GM18507 (cell line): ENCODE results near the gene P2RX6.
"Not testable (repeated sequence)": the region's sequence is repeated elsewhere in the genome, so short reads cannot be mapped to it uniquely, and the experiment has no call there.

Experiments used
- DNase-seq: peaks from one replicate; pipeline ENCODE4 v3.0.0; 2011; ENCODE audit warnings: low read depth; ENCODE audit not compliant: insufficient read length; ENCODE audit errors: extremely low spot score
- FAIRE-seq: peaks from 2 replicates; lab custom pipeline; 2011; peaks lifted over from hg19 to GRCh38; lab: Jason Lieb, UNC

The P2RX6 gene

DNA sequence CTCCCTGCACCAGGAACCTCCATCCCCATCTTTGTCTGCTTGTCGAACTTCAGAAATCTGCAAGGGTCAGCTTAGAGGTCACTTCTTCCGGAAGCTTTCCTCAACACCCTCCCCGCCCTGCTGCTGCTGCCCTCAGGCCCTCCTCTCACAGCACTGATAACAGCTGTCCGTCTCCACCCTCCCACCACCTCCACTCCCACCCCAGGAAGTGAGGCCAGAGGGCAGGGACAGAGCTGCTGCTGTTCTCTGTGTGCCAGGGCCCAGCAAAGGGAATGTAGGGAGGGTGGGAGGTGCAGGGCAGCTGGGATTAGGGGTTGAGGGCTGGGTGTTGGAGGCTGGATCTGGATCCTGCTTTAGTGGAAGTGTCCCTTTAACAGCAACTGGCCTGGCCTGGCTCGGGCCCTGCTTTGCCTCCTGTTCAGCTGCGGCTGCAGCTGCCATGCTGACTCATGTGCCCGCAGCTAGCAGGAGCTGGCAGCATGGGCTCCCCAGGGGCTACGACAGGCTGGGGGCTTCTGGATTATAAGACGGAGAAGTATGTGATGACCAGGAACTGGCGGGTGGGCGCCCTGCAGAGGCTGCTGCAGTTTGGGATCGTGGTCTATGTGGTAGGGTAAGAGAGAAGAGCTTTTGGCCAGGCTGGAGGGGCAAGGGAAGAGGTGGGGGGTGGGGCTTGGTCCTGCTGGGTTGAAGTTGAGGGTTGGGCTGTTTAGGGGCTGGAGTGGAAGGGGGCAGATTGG is at the start of gene P2RX6:
Gene P2RX6 (plus strand): TSS at position 440 of the 740 bp plus-strand sequence. CDS start 10 bp downstream, at position 450.
- FAIRE-seq (no peak), DNase-seq (no peak)

DNA sequence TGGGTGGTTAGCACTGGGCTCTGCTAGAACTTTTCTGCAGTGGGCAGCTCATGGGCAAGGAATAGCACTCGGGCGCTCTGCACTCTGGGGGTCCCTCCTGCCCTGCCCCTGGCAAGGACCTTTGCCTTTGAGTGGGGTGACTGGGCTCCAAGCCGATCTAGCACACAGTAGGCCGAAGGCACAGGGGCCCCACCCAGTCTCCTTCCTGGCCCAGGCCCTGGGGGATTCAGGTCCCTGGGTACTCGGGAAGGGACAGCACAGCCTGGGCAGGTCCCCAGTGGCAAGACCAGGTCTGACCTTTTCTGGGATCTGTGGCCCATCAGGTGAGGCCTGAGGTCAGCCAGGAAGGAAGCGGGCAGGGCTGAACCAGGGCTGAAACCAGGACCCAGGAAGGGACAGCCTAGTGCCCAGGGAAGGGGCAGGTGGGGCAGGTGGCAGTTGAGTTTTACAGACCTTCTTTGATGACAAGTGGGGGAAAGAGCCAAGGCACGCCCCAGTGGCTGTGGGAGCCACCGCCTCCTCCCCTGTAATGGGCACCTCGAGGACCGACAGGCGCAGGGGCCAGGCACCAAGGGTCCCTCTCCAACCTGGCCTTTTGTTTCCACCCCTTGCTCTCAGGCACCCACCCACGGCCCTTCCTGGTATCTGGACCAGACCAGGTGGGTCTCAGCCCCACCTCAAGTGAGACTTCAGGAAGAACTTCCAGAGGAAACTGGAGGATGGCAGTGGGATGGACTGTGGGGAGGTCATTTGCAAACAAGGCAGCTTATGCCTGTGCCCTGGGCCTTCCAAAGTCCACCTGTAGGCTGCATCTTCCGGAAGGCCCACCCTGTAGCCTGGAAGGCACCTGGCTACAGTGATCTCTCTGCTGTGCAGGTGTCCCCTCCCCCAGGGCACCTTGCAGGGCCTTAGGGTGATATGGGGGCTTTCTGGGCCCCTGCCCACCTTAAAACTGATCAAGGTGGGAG is 48.8 kb upstream of the P2RX6 start:
- FAIRE-seq = no peak

DNA sequence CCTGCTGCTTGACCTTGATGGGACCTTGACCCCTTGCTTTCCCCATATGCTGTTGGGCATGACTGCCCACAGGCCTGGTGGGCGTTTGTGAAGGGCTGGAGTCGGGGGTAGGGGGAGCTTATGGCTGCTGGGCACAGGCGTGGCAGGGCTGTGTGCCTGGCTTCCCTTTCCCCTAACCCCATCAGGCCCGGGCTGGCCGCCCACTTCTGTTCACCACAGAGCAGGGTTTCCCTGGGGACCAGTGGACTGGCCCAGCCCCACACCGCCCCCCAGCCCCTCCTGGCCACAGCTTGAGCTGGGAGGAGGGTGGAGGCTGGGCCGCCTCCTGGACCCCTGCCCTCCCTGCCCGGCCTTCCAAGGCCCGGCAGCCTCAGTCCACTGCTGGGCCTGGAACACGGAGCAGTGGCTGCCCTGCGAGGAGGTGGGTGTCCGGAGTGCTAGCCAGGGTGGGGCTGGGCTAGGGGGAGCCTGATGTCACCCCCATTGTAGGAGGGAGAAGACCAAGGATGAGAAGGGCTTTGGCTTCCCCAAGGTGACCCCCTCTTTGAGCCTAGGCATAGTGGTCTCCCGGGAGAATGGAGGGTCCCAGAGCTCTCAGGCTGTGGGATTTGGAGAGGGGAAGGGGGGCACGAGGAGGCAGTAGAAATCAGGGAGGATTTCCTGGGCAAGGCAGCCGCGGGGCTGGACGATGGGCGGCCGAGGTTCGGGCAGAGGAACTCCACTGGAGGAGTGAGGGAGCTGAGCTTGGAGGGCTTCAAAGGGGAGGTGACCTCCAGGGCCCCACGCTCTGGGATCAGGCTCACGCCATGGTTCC is 47.9 kb upstream of the P2RX6 start, which contains the start of gene AIFM3:
Gene AIFM3 (plus strand): TSS at position 373 of the 814 bp plus-strand sequence. CDS start 690 bp downstream, outside the sequence.
- FAIRE-seq (no peak), DNase-seq (no peak)

More for the DNA sequence above, 48.8 kb upstream of the P2RX6 start:
- no peak for DNase-seq

DNA sequence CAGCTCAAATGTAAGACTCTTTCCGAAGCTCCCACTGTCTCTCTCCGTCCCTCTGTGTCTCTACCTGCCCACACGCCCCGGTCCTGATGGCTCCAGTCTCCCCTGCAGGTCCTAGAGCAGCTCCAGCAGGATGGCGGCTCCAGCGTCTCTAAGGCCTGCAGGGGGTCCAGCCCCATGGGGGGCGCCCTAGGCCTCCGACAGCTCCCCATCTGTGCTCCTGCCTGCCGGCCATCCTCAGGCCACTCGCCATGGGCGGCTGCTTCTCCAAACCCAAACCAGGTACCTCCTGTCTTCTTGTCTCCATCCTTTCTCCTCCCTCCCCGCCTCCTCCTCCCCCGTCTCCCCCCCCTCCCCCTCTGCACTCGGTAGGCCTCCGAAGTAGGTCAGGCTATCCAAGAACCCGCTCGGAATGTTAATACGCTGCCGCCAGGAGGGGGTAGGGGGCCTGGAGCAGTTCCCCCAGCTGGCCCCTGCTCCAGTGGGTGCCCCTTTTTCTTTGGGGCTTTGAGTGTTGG is 47.2 kb upstream of the P2RX6 start:
- FAIRE-seq (no peak), DNase-seq (no peak)

DNA sequence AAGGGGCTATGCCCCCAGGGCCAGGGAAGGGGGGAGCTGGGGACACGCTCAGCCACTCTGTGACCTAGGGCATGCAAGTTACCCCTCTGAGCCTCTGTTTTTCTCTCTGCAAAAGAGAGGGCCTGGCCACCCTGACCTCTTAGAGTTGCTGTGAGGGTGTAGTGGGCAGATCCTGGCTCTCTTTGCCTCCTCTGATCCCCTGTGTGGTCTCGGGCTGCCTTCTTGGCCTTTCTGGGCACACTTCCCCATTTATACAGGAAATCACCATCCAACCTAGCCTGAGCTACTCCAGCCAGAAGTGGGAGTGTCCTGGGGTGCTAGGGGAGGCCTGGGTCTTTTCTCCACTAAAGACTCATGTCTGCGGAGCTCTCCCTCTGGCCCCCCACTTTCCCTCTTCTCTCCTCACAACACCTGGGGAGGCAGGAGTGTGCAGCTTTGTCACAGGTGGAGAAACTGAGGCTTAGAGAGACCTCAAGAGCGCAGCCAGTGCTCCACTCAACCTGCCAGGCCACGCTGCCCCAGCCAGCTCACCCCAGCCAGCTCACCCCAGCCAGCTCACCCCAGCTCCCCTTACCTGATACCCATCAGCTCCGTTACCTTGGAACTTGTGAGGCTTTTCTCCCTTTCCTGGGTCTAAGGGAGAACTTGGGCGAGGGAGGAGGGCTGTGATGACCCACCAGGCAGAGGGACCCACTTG is 46.5 kb upstream of the P2RX6 start:
- FAIRE-seq (no peak), DNase-seq (no peak)

DNA sequence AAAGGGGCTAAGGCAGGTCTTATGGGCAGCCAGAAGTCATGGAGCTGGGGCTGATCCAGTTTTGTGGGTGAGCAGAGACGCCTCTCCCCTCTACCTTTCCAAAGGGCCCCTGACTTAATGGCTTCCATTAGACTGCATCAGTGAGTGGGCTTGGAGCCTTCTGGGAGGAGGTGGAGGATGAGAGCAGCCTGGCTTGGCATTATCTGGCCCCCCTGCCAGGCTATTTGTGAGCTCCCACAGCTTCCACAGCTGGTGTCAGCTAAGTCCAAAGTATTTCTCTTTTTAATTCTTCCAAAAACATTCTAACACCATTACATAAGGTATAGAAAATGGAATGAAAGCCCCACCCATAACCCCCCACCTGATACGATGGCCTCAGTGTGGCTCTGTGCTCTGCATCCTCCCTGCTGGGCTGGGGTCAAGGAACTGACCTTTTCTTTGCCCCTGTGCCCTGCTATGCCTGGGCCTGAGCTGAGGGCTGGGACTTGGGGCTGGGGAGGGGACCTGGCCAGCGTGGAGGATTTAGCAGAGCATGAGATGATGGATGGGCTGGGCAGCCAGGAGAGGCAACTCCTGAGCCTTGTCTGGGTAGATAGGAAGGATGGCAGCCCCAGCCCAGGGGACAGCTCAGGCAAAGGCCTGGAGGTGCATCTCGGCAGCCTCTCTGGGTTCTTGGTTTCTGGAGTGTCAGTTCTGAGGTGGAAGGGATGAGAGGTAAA is 43.9 kb upstream of the P2RX6 start:
- no peak for FAIRE-seq

DNA sequence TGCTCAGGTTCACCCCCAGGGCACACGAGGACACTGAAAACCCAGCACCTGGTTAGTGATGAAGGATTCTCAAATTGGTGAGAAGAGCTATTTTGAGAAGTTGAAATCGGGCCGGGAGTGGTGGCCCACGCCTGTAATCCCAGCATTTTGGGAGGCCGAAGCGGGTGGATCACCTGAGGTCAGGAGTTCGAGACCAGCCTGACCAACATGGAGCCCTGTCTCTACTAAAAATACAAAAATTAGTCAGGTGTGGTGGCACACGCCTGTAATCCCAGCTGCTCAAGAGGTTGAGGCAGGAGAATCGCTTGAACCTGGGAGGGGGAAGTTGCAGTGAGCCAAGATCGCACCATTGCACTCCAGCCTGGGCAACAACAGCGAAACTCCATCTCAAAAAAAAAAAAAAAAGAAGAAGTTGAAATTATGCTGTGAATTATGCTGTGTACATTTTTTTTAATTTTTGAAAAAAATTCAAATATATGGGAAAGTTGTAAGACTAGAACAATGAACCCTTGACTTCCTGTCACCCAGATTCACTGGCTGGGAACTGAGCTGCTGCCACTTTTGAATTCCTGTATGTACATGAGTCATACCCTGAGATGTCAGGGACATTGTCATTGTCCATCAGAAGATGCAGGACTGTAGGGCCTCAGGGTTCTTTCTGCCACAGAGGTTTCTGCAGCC is 42.8 kb upstream of the P2RX6 start:
- not testable (repeated sequence) for FAIRE-seq, DNase-seq

More for the DNA sequence above, 43.9 kb upstream of the P2RX6 start:
- DNase-seq = no peak

DNA sequence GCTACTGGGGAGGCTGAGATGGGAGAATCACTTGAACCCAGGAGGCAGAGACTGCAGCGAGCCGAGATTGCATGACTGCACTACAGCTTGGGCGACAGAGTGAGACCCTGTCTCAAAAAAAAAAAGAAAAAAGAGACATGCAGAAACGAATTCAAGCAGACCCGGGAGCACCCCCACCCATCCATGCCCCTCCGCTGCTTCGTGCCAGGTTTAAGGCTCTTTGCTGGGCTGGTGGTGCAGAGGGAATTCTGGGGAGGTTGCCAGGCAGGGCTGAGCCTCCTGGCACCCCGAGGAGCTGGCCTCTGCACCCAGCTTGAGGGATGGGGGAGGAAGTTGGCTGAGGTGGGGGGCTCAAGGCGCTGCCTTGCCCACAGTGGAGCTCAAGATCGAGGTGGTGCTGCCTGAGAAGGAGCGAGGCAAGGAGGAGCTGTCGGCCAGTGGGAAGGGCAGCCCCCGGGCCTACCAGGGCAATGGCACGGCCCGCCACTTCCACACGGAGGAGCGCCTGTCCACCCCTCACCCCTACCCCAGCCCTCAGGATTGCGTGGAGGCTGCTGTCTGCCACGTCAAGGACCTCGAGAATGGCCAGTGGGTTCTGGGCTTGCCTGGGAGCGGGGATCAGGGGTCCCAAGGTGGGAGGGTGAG is 41.9 kb upstream of the P2RX6 start:
- DNase-seq = no peak
- FAIRE-seq = no peak

DNA sequence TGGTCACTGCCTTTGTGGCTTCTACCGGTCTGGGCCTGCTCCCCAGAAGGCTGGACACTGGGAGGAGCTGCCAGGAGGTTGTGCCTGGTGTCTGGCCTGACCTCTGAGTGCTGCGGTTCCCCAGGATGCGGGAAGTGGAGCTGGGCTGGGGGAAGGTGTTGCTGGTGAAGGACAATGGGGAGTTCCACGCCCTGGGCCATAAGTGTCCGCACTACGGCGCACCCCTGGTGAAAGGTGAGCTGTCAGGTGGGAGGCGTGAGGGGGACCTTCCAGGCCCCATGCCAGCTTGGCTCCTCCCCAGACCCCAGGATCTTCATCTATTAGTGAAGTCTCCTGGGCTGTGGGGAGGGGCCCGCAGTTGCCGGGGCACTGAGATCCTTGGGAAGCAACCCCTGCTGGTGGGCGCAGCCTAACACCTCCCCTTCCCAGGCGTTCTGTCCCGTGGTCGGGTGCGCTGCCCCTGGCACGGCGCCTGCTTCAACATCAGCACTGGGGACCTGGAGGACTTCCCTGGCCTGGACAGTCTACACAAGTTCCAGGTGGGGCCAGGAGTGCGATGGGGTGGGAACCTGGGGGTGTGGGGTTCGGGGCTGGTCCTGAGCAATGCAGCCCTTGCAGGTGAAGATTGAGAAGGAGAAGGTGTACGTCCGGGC is 41.2 kb upstream of the P2RX6 start:
- FAIRE-seq (no peak), DNase-seq (no peak)

DNA sequence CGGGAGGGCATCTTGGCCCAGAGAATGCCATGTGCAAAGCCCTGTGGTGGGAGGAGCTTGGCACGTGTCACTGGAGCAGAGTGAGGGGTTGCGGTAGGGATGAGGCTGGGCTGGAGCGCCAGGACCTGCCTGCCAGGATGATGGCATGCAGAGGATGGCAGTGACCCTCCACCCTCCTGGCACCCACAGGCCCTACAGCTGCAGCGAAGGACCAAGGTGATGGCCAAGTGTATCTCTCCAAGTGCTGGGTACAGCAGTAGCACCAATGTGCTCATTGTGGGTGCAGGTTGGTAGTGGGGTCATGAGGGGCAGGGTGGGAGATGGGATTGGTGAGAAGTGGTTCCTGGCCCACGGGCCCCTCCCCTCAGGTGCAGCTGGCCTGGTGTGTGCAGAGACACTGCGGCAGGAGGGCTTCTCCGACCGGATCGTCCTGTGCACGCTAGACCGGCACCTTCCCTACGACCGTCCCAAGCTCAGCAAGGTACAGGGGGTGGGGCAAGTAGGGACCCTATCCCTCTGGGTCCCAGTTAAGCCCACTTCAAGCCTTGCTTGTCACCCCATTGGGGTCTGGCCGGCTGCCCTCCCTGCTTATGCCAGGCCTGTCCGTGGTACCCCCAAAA is 40.5 kb upstream of the P2RX6 start:
- no peak for FAIRE-seq
- DNase-seq = no peak

DNA sequence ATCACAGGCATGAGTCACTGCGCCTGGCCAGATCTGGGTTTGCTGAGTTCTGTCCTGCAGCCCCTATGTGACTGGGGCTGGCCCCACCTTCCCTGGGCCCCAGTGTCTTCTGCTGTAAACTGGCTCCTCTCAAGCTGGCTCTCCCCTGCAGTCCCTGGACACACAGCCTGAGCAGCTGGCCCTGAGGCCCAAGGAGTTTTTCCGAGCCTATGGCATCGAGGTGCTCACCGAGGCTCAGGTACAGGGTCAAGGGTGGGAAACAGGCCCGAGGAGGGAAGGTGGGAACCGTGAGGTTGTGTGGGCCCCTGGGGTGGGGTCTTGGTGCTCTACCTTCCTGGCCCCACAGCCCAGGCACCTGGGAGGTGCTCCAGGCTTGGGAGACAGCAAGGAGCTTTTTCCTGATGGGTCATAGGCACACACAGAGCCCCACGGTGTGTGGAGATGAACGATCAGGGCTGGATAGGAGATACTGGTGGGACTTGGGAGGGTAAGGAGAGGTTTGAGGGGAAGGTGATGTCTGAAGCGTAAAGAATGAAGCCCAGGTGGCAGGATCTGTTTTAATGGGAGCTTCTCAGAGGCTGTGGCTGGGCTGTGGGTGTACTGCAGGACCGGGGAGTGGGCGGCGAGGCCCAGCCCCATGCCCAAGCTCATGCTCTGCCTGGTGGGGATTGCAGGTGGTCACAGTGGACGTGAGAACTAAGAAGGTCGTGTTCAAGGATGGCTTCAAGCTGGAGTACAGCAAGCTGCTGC is 39.2 kb upstream of the P2RX6 start:
- no peak for FAIRE-seq

DNA sequence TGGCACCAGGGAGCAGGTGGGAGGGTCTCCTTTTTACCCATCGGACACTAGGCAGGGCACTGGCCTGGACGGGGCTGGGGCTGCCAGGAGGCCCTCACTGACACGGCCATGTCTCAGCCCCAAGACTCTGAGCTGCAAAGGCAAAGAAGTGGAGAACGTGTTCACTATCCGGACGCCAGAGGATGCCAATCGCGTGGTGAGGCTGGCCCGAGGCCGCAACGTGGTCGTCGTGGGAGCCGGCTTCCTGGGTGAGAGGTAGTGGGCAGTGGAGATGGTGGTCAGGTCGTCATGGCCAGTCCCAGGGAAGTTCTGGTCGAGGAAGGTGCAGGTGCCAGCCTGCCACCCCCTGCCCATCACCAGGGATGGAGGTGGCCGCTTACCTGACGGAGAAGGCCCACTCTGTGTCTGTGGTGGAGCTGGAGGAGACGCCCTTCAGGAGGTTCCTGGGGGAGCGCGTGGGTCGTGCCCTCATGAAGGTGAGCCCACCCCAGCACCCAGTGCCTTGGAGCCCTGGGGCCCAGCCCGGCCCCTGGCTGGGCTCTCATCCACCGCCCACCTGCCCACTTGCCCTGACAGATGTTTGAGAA is 38.6 kb upstream of the P2RX6 start:
- FAIRE-seq (no peak), DNase-seq (no peak)

More for the DNA sequence above, 39.2 kb upstream of the P2RX6 start:
- DNase-seq = no peak

DNA sequence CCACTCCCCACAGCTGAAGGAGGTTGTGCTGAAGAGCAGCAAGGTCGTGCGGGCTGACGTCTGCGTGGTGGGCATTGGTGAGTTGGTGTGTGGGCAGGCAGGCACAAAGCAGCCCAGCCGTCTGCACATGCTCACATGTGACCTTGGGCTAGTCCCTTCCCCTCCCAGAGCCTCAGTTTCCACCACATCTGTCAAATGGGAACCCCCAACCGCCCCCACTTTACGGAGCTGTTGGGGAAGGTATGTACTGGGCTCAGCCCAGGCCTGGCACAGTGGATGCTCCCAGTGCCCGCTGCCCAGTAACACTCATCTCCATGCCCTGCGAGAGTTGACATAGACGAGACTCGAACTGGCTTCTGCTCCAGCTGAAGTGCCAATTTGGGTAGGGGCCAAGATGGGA is 37.9 kb upstream of the P2RX6 start:
- FAIRE-seq = no peak
- DNase-seq = no peak

DNA sequence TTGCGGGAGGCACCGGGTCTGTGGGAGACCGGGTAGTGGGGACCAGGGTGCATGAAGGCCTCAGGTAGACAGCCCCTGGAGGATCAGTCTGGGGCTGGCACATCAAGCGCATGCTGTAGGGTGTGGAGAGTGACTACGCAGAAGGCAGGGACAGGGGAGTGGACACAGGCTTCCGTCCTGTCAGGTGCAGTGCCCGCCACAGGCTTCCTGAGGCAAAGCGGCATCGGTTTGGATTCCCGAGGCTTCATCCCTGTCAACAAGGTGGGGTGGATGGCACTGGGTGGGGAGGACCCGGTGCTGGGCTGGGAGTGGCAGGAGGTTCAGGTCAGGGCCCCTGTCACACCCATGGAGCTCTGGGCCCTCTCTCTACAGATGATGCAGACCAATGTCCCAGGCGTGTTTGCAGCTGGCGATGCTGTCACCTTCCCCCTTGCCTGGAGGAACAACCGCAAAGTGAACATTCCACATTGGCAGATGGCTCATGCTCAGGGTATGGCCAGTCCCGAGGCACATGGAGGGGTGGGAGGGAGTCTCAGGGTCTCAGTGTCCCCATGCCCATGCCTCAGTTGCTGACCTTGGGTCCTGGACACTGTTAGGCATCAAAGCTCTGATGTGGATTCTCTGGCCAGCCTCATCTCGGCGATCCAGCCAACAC is 37.3 kb upstream of the P2RX6 start:
- DNase-seq (no peak), FAIRE-seq (no peak)

DNA sequence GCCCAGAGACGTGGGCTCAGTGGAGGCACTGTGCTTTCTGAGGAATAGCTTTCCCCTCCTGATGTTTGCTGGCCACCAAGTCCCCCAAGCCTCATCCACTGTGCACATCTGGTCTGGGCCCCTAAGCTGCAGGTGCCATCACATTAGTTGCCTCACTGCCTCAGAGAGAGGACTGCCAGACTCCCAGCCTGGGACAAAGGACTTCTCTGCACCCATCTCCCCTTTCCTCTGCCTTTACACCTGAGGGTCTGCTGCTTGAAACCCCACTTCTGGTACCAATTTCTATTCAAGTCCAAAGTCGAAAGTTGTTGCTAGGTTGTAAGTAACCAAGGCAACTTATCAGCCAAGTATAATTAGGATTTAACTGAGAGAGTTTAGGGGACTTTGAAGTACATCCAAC is 36.5 kb upstream of the P2RX6 start:
- FAIRE-seq (no peak), DNase-seq (no peak)
